Neural cell (in vitro differentiated cells): Measurements from ENCODE around the gene ZNF420. TPM values are rescaled to one million over a fixed set of nuclear protein-coding genes. Genes with fewer than 3 reads are reported as not detected.

Source experiments
- H2AFZ ChIP-seq: fragments of 200-600, 300-800 bp; sonication (generic), shearing (Covaris generic); 2 replicates; pipeline ENCODE4 v1.6.0; 2014; ENCODE audit warnings: low read depth, mild to moderate bottlenecking, antibody characterized with exemption, low read length, moderate library complexity
- H3F3A ChIP-seq: fragments of 200-600 bp; shearing (Covaris generic); 2 replicates; pipeline ENCODE4 v1.6.1; 2016; ENCODE audit warnings: mild to moderate bottlenecking, moderate library complexity, mixed read lengths, antibody characterized with exemption, low read length; ENCODE audit not compliant: insufficient read depth, poor library complexity, severe bottlenecking
- H3K27ac ChIP-seq: fragments of 200-600, 300-800 bp; sonication (generic), shearing (Covaris generic); 2 replicates; pipeline ENCODE4 v1.5.1; 2014; ENCODE audit warnings: mild to moderate bottlenecking, low read length, moderate library complexity
- H3K27me3 ChIP-seq: fragments of 300-800, 200-600 bp; sonication (generic), shearing (Covaris generic); 2 replicates; pipeline ENCODE4 v1.6.0; 2014; ENCODE audit warnings: mild to moderate bottlenecking, low read depth, low read length, moderate library complexity; ENCODE audit not compliant: insufficient read depth
- H3K36me3 ChIP-seq: fragments of 300-800, 200-600 bp; sonication (generic), shearing (Covaris generic); 2 replicates; pipeline ENCODE4 v1.5.1; 2014; ENCODE audit warnings: mild to moderate bottlenecking, antibody characterized with exemption, low read length, moderate library complexity; ENCODE audit not compliant: insufficient read depth
- H3K4me2 ChIP-seq: fragments of 300-800, 200-600 bp; sonication (generic), shearing (Covaris generic); 2 replicates; pipeline ENCODE4 v1.6.0; 2014; ENCODE audit warnings: mild to moderate bottlenecking, low read length
- H3K4me3 ChIP-seq: fragments of 300-800, 200-600 bp; sonication (generic), shearing (Covaris generic); 2 replicates; pipeline ENCODE4 v1.5.1; 2014; ENCODE audit warnings: mild to moderate bottlenecking, low read length, moderate library complexity
- H3K79me2 ChIP-seq: fragments of 200-600 bp; shearing (Covaris generic); replicated peaks from 2 replicates; pipeline ENCODE4 v1.6.0; 2014; ENCODE audit warnings: mild to moderate bottlenecking, low read length, moderate library complexity; ENCODE audit not compliant: insufficient read depth
- H3K9ac ChIP-seq: fragments of 300-800, 200-600 bp; sonication (generic), shearing (Covaris generic); 2 replicates; pipeline ENCODE4 v1.6.1; 2016; ENCODE audit warnings: mild to moderate bottlenecking, low read length, mixed read lengths
- H3K9me2 ChIP-seq: fragments of 200-600 bp; shearing (Covaris generic); 2 replicates; pipeline ENCODE4 v1.6.1; 2016; ENCODE audit warnings: mild to moderate bottlenecking, low read length, mixed read lengths; ENCODE audit not compliant: insufficient read depth
- H3K9me3 ChIP-seq: fragments of 200-600, 300-800 bp; sonication (generic), shearing (Covaris generic); 2 replicates; pipeline ENCODE4 v1.6.1; 2016; ENCODE audit warnings: mild to moderate bottlenecking, mixed run types, low read length, moderate library complexity, mixed read lengths
- H4K20me1 ChIP-seq: fragments of 200-600 bp; shearing (Covaris generic); 2 replicates; pipeline ENCODE4 v1.6.1; 2016; ENCODE audit warnings: mild to moderate bottlenecking, mixed run types; ENCODE audit not compliant: insufficient read depth
- EP300 ChIP-seq: fragments of 450-650 bp; conservative IDR thresholded peaks from 2 replicates; pipeline ENCODE4 v1.6.1; 2014; ENCODE audit warnings: antibody characterized with exemption, mild to moderate bottlenecking, moderate library complexity; ENCODE audit not compliant: poor library complexity, severe bottlenecking
- EZH2 ChIP-seq: fragments of 200-600, 300-800 bp; shearing (Covaris generic), sonication (generic); IDR thresholded peaks from 2 replicates; pipeline ENCODE4 v1.6.1; 2014; ENCODE audit warnings: antibody characterized with exemption, low read length, borderline replicate concordance, mild to moderate bottlenecking; ENCODE audit not compliant: insufficient read depth, poor library complexity, severe bottlenecking
- MXI1 ChIP-seq: fragments of 450-650 bp; conservative IDR thresholded peaks from 2 replicates; pipeline ENCODE4 v1.6.1; 2014; ENCODE audit warnings: antibody characterized with exemption, mild to moderate bottlenecking; ENCODE audit not compliant: poor library complexity, severe bottlenecking
- POLR2AphosphoS5 ChIP-seq: IDR thresholded peaks from 2 replicates; pipeline ENCODE4 v1.6.1; 2012
- RAD21 ChIP-seq: fragments of 450-650 bp; conservative IDR thresholded peaks from 2 replicates; pipeline ENCODE4 v1.6.1; 2014; ENCODE audit warnings: antibody characterized with exemption, mild to moderate bottlenecking, moderate library complexity
- SMC3 ChIP-seq: fragments of 450-650 bp; conservative IDR thresholded peaks from 2 replicates; pipeline ENCODE4 v1.6.1; 2014; ENCODE audit warnings: antibody characterized with exemption, mild to moderate bottlenecking, moderate library complexity; ENCODE audit not compliant: poor library complexity
- TAF1 ChIP-seq: IDR thresholded peaks from 2 replicates; pipeline ENCODE4 v1.6.1; 2012; ENCODE audit warnings: low read depth
- polyA plus RNA-seq: library from polyadenylated mRNA; depleted of rRNA; stranded (reverse); fragments of >200 nt; gene quantifications from 2 replicates; pipeline ENCODE4 v1.2.3, GENCODE V29; 2014
- TF ChIP-seq, protein P1 (sequence below): IDR thresholded peaks from 2 replicates; pipeline ENCODE4 v1.6.1; 2012; ENCODE audit warnings: borderline replicate concordance
- TF ChIP-seq, protein P2 (sequence below): fragments of 450-650 bp; IDR thresholded peaks from 2 replicates; pipeline ENCODE4 v1.5.1; 2014; ENCODE audit warnings: antibody characterized with exemption, mild to moderate bottlenecking, moderate library complexity; ENCODE audit not compliant: poor library complexity, severe bottlenecking

ZNF420 gene
- polyA plus RNA-seq, 1 donor from 2014 or later, result 27.9 TPM

DNA sequence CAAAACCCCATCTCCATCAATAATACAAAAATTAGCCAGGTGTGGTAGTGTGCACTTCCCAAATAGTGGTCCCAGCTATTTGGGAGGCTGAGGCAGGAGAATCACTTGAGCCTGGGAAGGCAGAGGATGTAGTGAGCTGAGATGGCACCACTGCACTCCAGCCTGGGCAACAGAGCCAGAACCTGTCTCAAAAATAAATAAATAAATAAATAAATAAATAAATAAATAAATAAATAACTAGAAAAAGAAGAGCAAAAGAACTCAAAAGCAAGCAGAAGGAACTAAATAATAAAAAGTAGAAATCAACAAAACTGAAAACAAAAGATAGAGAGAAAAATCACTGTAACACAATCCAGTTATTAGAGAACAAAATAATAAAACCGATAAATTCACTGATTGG is 81.9 kb downstream of the ZNF420 start:
- no peaks in the 10 kb centered on the region for H4K20me1 ChIP-seq
- no peak overlapping the region for H3K9ac ChIP-seq

DNA sequence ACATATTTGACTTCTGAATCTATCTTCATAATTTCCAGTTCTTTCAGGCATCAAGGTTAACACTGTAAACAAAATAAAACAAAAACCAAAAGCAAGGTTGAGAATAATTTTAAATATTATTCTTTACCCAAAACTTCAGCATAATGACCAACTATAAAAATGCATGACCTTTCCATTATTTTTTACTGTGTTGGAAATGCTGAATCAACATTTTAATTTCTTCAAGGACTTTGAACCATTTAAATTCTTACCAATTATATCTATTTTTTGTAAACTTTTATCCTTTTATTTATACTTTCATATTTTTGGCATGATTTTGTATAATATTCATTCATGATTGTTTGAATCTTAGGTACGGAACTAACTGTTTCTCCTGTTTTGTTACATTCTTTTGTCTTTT is 87.4 kb downstream of the ZNF420 start:
- Histone ChIP-seq H3K27ac (no peak overlapping the region), H3K4me2 (no peak overlapping the region), H3K9ac (no peak overlapping the region), H2AFZ (no peak overlapping the region), H3K9me2 (no peaks in the 10 kb centered on the region), H3K27me3 (no peaks in the 10 kb centered on the region), H3K79me2 (peaks cover under 1% of the 10 kb centered on the region), H4K20me1 (no peaks in the 10 kb centered on the region), H3K4me3 (no peak overlapping the region), H3K36me3 (peaks cover 49% of the 10 kb centered on the region), H3K9me3 (peaks cover 7% of the 10 kb centered on the region), H3F3A (no peaks in the 10 kb centered on the region)
- TF ChIP-seq TAF1 (no peak), EZH2 (no peak), MXI1 (no peak), SMC3 (no peak), POLR2AphosphoS5 (no peak), EP300 (no peak)
- TF ChIP-seq, protein P1, sequence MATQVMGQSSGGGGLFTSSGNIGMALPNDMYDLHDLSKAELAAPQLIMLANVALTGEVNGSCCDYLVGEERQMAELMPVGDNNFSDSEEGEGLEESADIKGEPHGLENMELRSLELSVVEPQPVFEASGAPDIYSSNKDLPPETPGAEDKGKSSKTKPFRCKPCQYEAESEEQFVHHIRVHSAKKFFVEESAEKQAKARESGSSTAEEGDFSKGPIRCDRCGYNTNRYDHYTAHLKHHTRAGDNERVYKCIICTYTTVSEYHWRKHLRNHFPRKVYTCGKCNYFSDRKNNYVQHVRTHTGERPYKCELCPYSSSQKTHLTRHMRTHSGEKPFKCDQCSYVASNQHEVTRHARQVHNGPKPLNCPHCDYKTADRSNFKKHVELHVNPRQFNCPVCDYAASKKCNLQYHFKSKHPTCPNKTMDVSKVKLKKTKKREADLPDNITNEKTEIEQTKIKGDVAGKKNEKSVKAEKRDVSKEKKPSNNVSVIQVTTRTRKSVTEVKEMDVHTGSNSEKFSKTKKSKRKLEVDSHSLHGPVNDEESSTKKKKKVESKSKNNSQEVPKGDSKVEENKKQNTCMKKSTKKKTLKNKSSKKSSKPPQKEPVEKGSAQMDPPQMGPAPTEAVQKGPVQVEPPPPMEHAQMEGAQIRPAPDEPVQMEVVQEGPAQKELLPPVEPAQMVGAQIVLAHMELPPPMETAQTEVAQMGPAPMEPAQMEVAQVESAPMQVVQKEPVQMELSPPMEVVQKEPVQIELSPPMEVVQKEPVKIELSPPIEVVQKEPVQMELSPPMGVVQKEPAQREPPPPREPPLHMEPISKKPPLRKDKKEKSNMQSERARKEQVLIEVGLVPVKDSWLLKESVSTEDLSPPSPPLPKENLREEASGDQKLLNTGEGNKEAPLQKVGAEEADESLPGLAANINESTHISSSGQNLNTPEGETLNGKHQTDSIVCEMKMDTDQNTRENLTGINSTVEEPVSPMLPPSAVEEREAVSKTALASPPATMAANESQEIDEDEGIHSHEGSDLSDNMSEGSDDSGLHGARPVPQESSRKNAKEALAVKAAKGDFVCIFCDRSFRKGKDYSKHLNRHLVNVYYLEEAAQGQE, result no peak
- TF ChIP-seq, protein P2, sequence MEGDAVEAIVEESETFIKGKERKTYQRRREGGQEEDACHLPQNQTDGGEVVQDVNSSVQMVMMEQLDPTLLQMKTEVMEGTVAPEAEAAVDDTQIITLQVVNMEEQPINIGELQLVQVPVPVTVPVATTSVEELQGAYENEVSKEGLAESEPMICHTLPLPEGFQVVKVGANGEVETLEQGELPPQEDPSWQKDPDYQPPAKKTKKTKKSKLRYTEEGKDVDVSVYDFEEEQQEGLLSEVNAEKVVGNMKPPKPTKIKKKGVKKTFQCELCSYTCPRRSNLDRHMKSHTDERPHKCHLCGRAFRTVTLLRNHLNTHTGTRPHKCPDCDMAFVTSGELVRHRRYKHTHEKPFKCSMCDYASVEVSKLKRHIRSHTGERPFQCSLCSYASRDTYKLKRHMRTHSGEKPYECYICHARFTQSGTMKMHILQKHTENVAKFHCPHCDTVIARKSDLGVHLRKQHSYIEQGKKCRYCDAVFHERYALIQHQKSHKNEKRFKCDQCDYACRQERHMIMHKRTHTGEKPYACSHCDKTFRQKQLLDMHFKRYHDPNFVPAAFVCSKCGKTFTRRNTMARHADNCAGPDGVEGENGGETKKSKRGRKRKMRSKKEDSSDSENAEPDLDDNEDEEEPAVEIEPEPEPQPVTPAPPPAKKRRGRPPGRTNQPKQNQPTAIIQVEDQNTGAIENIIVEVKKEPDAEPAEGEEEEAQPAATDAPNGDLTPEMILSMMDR, result no peak

More for the DNA sequence above, 81.9 kb downstream of the ZNF420 start:
- H3K9me2 ChIP-seq, result no peaks in the 10 kb centered on the region
- no peaks in the 10 kb centered on the region for H3K27me3 ChIP-seq
- H3F3A ChIP-seq, result no peaks in the 10 kb centered on the region
- H3K27ac ChIP-seq, result no peak overlapping the region
- no peak overlapping the region for H3K4me2 ChIP-seq
- no peaks in the 10 kb centered on the region for H3K79me2 ChIP-seq
- H2AFZ ChIP-seq, result no peak overlapping the region
- H3K36me3 ChIP-seq, result peaks cover 30% of the 10 kb centered on the region
- TF ChIP-seq SMC3 (no peak), EP300 (no peak), EZH2 (no peak), RAD21 (no peak), TAF1 (no peak), MXI1 (no peak), POLR2AphosphoS5 (no peak)
- TF ChIP-seq, protein P1, result no peak
- TF ChIP-seq, protein P2, result no peak
- peaks cover 11% of the 10 kb centered on the region for H3K9me3 ChIP-seq
- H3K4me3 ChIP-seq, result no peak overlapping the region
